Epithelial cell of prostate (primary cell): ENCODE measurements around the gene MICOS13.
A peak's percentile ranks its signal among the peaks of the same experiment; 100 is the strongest.

Experiments used
- DNase-seq: peaks from one replicate; pipeline ENCODE4 v3.0.0-alpha.2; 2011; ENCODE audit warnings: low read depth, low spot score
- H3K27ac ChIP-seq: fragments of 450-650 bp; 2 replicates; pipeline ENCODE4 v1.5.1; 2017; ENCODE audit warnings: mild to moderate bottlenecking

Gene MICOS13

DNA sequence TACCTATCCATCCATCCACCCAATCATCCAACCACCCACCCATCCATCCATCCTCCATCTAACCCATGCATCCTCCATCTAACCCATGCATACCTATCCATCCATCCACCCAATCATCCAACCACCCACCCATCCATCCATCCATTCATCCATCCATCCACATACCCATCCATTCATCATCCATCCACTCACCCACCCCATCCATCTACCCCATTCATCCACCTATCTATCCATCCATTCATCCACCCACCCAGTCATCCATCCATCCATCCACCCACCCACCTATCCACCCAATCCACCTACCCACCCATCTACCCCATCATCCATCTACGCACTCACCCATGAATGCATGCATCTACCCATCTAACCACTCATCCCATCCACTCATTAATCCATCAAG lies 6.6 kb downstream of the MICOS13 start:
- no peak for DNase-seq
- H3K27ac ChIP-seq = no peak overlapping the region

DNA sequence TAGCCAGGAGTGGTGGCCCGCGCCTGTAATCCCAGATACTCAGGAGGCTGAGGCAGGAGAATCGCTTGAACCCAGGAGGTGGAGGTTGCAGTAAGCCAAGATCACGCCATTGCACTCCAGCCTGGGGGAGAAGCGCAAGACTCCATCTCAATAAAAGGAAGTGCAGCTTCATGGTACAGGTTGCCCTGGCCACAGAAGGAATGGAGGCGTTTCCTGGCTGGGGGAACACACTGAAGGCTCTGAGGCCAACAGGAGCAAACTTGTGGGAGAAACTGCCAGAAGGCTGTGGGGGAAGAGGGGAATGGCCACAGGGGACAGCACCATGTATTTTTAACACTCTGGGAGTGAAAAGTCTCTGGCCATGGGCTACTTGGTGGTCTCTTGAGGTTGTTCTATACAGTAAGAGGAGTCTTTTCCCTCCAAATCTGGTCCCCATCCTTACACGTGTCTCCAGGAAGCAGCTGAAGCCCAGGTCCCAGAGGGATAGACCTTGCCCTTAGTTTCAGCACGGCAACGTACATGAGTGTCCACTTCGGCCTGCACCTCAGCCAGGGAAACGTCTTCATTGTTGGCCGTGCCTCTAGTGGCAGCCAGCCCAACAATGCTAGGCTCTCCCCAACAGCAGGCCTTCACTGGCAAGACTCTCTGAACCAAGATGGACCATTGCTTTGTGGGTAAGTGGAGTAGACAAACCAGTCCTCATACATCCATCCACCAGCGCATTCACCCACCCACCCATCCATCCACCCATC lies 7.4 kb downstream of the MICOS13 start:
- DNase-seq = no peak
- H3K27ac ChIP-seq = no peak overlapping the region

- H3K27ac ChIP-seq = no peak overlapping the region
- no peak for DNase-seq
These were observed 8.7 kb downstream of the MICOS13 start for GRCh38 chr19:5671600-5671999.

DNA sequence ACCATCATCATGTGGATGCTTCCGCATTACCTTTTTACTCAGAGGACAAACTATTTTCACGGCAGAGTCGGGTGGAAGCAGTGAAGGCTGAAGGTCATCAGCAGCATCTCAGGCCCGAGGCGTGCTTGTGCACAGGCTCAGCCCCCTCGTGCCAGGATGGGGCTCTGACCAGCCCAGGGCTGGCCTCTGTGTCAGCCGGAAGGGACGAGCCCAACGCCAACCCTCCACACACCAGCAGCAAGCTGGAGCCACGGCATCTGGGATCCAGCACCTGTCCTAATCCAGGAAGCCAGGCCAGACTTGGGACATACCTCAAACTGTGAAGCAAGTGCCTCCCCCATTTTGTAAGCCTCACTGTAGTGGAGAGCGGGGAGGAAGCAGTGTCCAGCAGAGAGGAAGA lies 11.1 kb downstream of the MICOS13 start:
- DNase-seq = no peak
- H3K27ac ChIP-seq = no peak overlapping the region

DNA sequence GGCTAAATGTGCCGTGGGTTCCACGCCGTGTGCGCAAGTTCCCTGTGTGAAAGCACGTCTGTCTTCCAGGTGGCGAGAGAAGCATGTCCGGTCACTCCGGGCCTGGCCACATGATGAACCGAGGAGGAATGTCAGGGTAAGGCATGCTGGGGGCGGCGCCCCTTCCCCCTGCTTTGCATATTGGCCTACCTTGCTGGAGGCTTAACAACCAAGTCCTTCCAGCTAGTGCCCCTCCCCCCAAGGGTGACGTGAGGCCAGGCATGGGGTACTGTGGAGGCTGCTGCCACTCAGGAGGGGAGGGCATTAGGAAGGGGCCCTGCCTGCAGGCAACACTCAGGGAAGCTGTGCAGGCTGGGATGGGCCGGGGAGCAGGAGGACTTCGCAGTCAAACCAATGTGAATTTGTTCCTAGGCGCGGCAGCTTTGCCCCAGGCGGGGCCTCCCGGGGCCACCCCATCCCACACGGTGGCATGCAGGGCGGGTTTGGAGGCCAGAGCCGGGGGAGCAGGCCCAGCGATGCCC lies 12.5 kb downstream of the MICOS13 start:
- DNase-seq = no peak
- no peak overlapping the region for H3K27ac ChIP-seq

GRCh38 chr19:5666921-5667610 lies 13.2 kb downstream of the MICOS13 start:
- no peak for DNase-seq
- H3K27ac ChIP-seq = no peak overlapping the region

DNA sequence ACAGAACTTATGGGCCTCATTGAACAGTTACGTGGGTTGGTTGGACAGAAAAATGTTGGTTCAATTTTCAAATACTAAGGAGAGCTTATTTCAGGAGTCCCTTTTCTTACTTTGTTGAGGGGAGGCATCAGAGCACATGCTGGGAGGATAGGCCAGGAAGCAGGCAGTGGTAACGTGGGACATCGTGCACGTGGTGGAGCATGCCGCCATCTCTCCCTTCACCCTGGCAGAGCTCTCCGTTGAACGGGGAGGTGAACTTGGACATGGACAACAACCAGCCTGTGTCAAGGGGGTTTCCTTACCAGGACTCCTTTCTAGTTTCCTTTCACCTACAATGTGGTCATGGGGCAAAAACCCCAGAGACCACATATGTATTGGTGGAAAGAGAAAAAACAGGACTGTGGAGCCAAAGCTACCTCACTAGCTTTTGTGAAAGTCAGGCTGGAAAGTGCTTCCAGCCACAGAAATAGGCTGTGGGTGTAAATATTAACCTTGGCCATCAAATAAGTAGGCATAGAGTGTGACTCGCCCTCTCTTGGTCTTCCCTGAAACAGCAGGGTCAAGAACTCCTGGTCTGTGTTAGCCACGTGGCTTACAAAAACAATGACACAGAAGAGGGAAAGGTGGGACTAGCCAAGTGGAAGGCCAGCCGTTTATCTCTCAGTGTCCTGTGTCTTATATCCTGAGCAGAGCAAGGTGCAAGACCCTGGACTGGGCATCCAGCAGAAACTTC lies 14.4 kb downstream of the MICOS13 start:
- DNase-seq = no peak
- H3K27ac ChIP-seq = no peak overlapping the region

- no peak overlapping the region for H3K27ac ChIP-seq
- no peak for DNase-seq
These were observed 15.8 kb downstream of the MICOS13 start for GRCh38 chr19:5664515-5664914.

DNA sequence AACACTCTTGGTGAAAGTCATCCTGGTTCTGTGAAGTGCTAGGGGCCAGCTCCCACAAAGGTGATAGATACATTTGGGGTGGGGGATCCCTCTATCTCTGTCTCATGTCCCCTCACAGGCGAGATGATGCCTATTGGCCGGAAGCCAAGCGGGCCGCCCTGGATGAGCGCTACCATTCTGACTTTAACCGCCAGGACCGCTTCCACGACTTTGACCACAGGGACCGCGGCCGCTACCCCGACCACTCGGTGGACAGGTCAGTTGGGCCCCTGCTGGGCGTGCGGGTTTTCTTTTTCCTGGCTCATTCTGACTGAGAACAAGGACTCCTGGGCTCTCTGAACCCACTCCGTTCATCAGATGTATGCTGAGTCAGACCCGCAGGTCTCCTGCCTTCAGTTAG lies 16.4 kb downstream of the MICOS13 start:
- no peak for DNase-seq
- H3K27ac ChIP-seq = no peak overlapping the region

DNA sequence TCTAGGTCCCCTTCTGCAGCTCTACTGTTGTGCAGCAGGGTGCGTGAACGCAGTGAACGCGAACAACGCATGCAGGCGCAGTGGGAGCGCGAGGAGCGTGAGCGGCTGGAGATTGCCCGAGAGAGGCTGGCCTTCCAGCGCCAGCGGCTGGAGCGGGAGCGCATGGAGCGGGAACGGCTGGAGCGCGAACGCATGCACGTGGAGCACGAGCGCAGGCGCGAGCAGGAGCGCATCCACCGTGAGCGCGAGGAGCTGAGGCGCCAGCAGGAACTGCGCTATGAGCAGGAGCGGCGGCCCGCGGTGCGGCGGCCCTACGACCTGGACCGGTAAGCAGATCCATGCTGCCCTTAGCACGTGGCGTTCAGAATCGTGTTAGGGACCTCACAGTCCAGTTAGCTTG lies 18.8 kb downstream of the MICOS13 start:
- no peak for DNase-seq
- no peak overlapping the region for H3K27ac ChIP-seq

DNA sequence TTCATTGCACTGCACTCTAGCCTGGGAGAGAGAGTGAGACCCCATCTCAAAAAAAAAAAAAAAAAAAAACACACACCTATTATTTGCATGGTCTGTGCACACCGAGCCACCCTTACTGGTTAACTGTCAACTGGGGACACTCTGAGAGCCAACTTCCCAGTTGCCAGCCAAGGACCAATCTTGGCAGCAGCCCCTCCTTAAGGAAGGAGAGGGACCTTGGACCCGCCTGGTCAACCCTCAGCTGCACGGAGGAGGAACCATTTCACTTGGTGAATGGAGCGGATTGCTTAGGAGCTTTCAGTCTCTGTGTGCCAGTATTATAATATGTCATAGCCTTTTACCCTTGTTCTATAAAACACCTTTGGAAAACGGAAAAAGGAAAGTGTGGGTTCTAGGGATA lies 24.9 kb downstream of the MICOS13 start:
- no peak overlapping the region for H3K27ac ChIP-seq
- no peak for DNase-seq

DNA sequence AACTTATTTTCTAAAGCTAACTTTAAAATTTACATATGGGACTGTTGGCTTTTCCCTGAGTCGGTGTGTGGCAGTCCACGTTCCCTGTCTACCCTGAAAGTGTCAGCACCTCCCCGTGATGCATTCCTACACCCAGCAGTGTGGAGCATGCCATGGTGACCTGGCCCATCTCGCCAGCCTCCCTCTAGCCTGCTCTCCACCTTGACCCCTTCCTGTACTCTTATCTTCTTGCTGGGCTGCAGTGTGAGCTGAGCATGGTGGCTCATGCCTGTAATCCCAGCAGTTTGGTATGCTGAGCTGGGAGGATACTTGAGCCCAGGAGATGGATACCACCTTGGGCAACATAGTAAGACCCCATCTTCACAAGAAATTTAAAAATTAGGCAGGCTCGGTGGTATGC lies 25.4 kb downstream of the MICOS13 start:
- DNase-seq = no peak
- H3K27ac ChIP-seq = no peak overlapping the region

GRCh38 chr19:5652261-5652660 lies 28.1 kb downstream of the MICOS13 start:
- H3K27ac ChIP-seq = no peak overlapping the region
- no peak for DNase-seq

DNA sequence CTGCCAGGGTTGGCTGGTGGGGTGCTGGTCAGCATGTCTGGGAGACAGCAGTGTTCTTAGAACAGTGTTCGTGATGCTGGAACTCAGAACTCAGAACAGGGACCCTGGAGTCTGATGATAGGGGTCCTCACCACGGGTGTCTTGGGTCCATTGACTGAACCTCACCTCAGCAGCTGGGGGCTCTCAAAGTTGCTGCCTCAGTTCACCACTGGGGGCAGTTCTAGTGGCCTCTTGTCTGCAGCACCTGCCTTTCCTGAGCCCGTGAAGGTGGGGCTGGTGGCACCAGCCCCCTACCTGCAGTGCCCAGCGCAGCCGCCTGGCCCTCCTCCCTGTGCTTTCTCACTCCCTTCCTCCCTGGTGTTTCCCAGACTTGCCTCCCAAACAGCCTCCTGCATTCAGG lies 29.0 kb downstream of the MICOS13 start:
- no peak for DNase-seq
- H3K27ac ChIP-seq = no peak overlapping the region

GRCh38 chr19:5648464-5648863 lies 31.9 kb downstream of the MICOS13 start:
- no peak for DNase-seq
- no peak overlapping the region for H3K27ac ChIP-seq

GRCh38 chr19:5646703-5647102 lies 33.6 kb downstream of the MICOS13 start:
- DNase-seq = no peak
- no peak overlapping the region for H3K27ac ChIP-seq

- no peak overlapping the region for H3K27ac ChIP-seq
- no peak for DNase-seq
These were observed 34.9 kb downstream of the MICOS13 start for GRCh38 chr19:5645409-5645808.

DNA sequence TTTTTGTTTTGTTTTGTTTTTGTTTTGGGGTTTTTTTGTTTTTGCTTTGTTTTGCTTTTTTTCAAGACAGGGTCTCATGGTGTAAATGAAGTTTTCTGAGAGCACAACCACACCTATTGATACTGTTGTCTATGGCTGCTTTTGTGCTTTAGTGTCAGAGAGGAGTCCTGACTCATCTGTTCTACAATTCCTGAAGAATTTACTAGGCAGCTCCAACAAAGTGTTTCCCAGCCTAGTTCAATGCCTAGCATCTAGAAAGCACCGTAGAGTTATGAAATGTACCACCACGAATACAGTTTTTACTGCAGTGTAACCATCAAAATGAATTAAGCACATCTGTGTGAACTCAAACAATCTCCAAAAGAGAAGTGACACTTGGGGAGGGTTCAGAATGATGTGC lies 36.3 kb downstream of the MICOS13 start:
- DNase-seq = no peak
- H3K27ac ChIP-seq = no peak overlapping the region

GRCh38 chr19:5643060-5643459 lies 37.3 kb downstream of the MICOS13 start:
- no peak overlapping the region for H3K27ac ChIP-seq
- DNase-seq = no peak

GRCh38 chr19:5642204-5642603 lies 38.1 kb downstream of the MICOS13 start:
- H3K27ac ChIP-seq = no peak overlapping the region

DNA sequence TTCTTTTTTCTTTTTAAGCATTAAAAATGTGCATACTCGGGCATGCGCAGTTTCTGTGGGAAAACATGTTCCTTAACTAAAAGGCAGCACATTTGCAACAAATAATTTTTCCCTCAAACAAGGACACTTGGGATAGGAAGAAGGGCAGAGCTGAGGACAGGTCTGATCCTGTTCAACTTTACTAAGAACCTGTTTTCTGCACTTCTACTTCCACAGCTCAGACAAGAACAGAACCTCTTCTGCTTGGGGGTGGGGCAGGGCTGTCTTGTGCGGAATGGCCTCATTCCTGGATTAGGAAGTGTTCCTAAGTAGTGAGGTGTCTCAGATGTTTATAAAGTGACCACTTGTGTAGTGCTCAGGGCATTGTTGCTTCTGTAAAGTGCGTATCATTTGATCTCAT lies 39.1 kb downstream of the MICOS13 start:
- DNase-seq = peak; percentile 10
- H3K27ac ChIP-seq = peak overlapping the region; percentile 45

More at GRCh38 chr19:5642204-5642603, 38.1 kb downstream of the MICOS13 start:
- DNase-seq = no peak
